ENCODE results near the gene RPL41. TPM values are rescaled to one million over a fixed set of nuclear protein-coding genes. Genes with fewer than 3 reads are reported as not detected.

RPL41 gene
- total and polyA plus RNA-seq, 10 of the 15 experiments (the other 5 are each of a cell fraction or from before 2014, with no cell fraction given) = 4,144 to 19,112 (median 8,004) TPM

DNA sequence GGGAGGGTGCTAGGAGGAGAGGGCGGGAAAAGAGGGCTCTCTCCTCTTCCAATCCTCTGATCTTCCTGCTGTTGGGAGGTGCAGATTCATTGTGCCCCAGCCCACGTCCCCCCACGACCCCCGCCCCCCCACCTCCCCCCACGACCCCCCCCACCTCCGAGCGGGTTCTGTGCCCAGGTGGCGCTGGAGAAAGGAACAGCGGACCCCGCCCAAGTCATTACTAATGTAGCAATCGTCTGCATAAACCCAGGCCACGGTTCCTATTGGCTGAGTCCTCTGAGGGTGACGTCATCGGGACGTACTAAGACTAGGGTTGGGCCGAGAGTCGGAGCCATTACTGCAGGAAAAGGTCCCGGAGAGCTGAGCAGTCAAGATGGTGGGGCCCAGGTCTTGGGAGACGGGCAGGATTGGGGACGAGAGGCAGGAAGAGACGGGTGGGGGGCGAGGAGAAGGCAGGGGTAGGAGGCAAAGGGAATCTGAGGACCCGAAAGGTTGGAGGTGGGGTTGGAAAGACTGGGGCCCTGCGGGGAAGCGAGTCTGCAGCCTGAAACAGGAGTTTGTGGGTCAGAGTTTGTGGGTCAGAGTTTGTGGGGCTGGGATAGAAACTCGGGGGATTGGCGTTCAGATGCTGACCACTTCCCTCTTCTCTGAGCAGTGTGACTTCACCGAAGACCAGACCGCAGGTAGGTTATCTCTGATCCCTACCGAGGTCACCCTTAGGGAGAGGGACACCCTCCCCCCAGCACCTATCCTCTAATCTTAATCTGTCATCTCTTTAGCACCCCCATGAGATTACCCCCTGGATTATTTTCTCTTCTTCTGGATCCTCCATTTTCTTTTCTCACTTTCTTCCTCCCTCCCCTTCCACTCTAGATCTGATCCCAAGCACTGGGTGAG is 41.8 kb downstream of the RPL41 start, which contains the start of gene MYL6:
Gene MYL6 (plus strand): TSS at position 331 of the 897 bp plus-strand sequence. CDS start 43 bp downstream, at position 374.
- FAIRE-seq = peak; percentile 99
- Histone ChIP-seq H3K27me3 (replicated peaks in 1 of 2; ENCODE audit: control insufficient read depth in 2 of 2, insufficient read depth in 2 of 2, low read length in 1 of 2) (no peaks in the 10 kb centered on the region), H3K4me1 (ENCODE audit: control insufficient read depth, insufficient read depth, low read length) (peaks cover 24% of the 10 kb centered on the region), H4K20me1 (ENCODE audit: control insufficient read depth, insufficient read depth) (no peaks in the 10 kb centered on the region), H3K36me3 (ENCODE audit: control insufficient read depth in 2 of 2, insufficient read depth in 2 of 2, low read length in 1 of 2) (peaks cover 23 to 28% of the 10 kb centered on the region in 2 experiments), H3K9me3 (replicated peaks; ENCODE audit: control insufficient read depth, insufficient read depth, low read length) (no peaks in the 10 kb centered on the region), H3K4me2 (ENCODE audit: control insufficient read depth, insufficient read depth) (peak within 1 kb of the TSS; percentile 98), H2AFZ (ENCODE audit: control insufficient read depth, low read depth, low read length) (peak within 1 kb of the TSS; percentile 71), H3K27ac (ENCODE audit: control insufficient read depth, insufficient read depth) (peak within 1 kb of the TSS; percentile 91), H3K9ac (ENCODE audit: control insufficient read depth, insufficient read depth, low read length) (peak within 1 kb of the TSS; percentile 89), H3K79me2 (ENCODE audit: control insufficient read depth, insufficient read depth, low read length) (peaks cover 41% of the 10 kb centered on the region), H3K4me3 (peak within 1 kb of the TSS; percentile 90)
- SMC1A ChIA-PET (ENCODE audit: uncharacterized antibody, unreplicated experiment) = interaction anchor here (1.0 to 2.4 kb wide), 4 partner anchors 29 to 33 kb away, joined by 3 to 12 read pairs (median 6); partner anchors contain the start of genes ESYT1 and SMARCC2
- intact Hi-C loops (cut with micrococcal nuclease; ENCODE audit: unreplicated experiment) = loop anchor here (2.0 kb wide), 1 partner anchor 31 kb away; the partner anchor contains the start of gene SMARCC2
- peak; percentile 87 for ATAC-seq
- POLR2A ChIA-PET = interaction anchor here (0.6 to 2.5 kb wide), 14 partner anchors 14 to 1095 kb away, joined by 3 to 19 read pairs (median 4); partner anchors contain the start of genes ESYT1, PA2G4, RAB5B and RNF41
- peak; percentile 88 for DNase-seq (ENCODE audit: low read depth, low spot score)
- in situ Hi-C loops (cut with MboI) = no loop called here
- CTCF ChIA-PET = interaction anchor here (0.8 to 2.2 kb wide), 9 partner anchors 14 to 306 kb away, joined by 4 to 13 read pairs (median 4); partner anchors contain the start of genes ESYT1 and SMARCC2
- WGBS (ENCODE audit: insufficient coverage, insufficient replicate concordance, low lambda C conversion rate, missing lambda C conversion rate) = 0% methylated on average over 27 of the region's 30 CpGs
- BruUV-seq (replicated peaks) = no TSS peak
- RAD21 ChIA-PET (ENCODE audit: unreplicated experiment) = interaction anchor here (1.2 to 2.8 kb wide), 7 partner anchors 18 to 63 kb away, joined by 3 to 18 read pairs (median 5); partner anchors contain the start of genes ESYT1, RNF41, SMARCC2 and ZC3H10
- TF ChIP-seq TCF12 (IDR thresholded peaks at IDR 0.05; ENCODE audit: low read depth, low read length) = peak; percentile 50; the same call in 1 of the 2 replicates
- 0 out of 2 replicates have a peak, but pooled peaks have one; percentile 35 for TF ChIP-seq GATAD2B (conservative IDR thresholded peaks at IDR 0.05; ENCODE audit: low read depth)
- TF ChIP-seq MYB (IDR thresholded peaks at IDR 0.05; ENCODE audit: borderline replicate concordance, low read depth, low read length) = no peak
- no peak for TF ChIP-seq NFIC (IDR thresholded peaks at IDR 0.05; ENCODE audit: low read depth, low read length)
- peak; percentile 70 for TF ChIP-seq DPF2 (IDR thresholded peaks at IDR 0.05)
- TF ChIP-seq CHD2 (IDR thresholded peaks at IDR 0.05; ENCODE audit: borderline replicate concordance, low read depth, low read length) = no peak; the same call in 1 of the 2 replicates
- no peak for TF ChIP-seq SIX5 (IDR thresholded peaks at IDR 0.05; ENCODE audit: low read depth, low read length, severe bottlenecking)
- TF ChIP-seq BCLAF1 (IDR thresholded peaks at IDR 0.05) = no peak
- peak; percentile 79 for TF ChIP-seq LARP7 (IDR thresholded peaks at IDR 0.05)
- TF ChIP-seq CREB1 (IDR thresholded peaks at IDR 0.05; ENCODE audit: low read depth) = peak; percentile 95
- TF ChIP-seq MTA3 (IDR thresholded peaks at IDR 0.05; ENCODE audit: borderline replicate concordance, low read length) = peak; percentile 68; the same call in 1 of the 2 replicates
- peak; percentile 56 for TF ChIP-seq BCL3 (IDR thresholded peaks at IDR 0.05; ENCODE audit: borderline replicate concordance, insufficient read depth, low read depth, low read length, poor library complexity, severe bottlenecking)
- peak; percentile 85 for TF ChIP-seq RFX5 (IDR thresholded peaks at IDR 0.05; ENCODE audit: low read depth, low read length)
- TF ChIP-seq EZH2 (IDR thresholded peaks at IDR 0.05; ENCODE audit: borderline replicate concordance, control insufficient read depth, low read depth, low read length) = no peak
- TF ChIP-seq MYC (IDR thresholded peaks at IDR 0.05; ENCODE audit: insufficient read depth, insufficient read length, insufficient replicate concordance, low read length, severe bottlenecking) = no peak
- no peak for TF ChIP-seq STAT1 (conservative IDR thresholded peaks at IDR 0.05)
- TF ChIP-seq JUNB (IDR thresholded peaks at IDR 0.05) = no peak; the same call in 1 of the 2 replicates
